Measurements from ENCODE around the gene XYLT1.
"Not testable (repeated sequence)": the region's sequence is repeated elsewhere in the genome, so short reads cannot be mapped to it uniquely, and the experiment has no call there.

Gene XYLT1

GRCh38 chr16:17414421-17414820 is 56.3 kb downstream of the XYLT1 start:
- no peak overlapping the region for H3K4me3 ChIP-seq (replicated peaks; ENCODE audit: low read depth, low read length)
- no peak for DNase-seq (ENCODE audit: extremely low read depth, low read depth)
- no peak for TF ChIP-seq CTCF (IDR thresholded peaks at IDR 0.05; ENCODE audit: low read depth, low read length, missing control alignments)

GRCh38 chr16:17413508-17413907 is 57.3 kb downstream of the XYLT1 start:
- TF ChIP-seq CTCF (IDR thresholded peaks at IDR 0.05; ENCODE audit: low read depth, low read length, missing control alignments) = no peak
- no peak for DNase-seq (ENCODE audit: extremely low read depth, low read depth)
- H3K4me3 ChIP-seq (replicated peaks; ENCODE audit: low read depth, low read length) = no peak overlapping the region

GRCh38 chr16:17412791-17413190 is 58.0 kb downstream of the XYLT1 start:
- TF ChIP-seq CTCF (IDR thresholded peaks at IDR 0.05; ENCODE audit: low read depth, low read length, missing control alignments) = no peak
- H3K4me3 ChIP-seq (replicated peaks; ENCODE audit: low read depth, low read length) = no peak overlapping the region
- no peak for DNase-seq (ENCODE audit: extremely low read depth, low read depth)

GRCh38 chr16:17412221-17412620 is 58.5 kb downstream of the XYLT1 start:
- TF ChIP-seq CTCF (IDR thresholded peaks at IDR 0.05; ENCODE audit: low read depth, low read length, missing control alignments) = no peak
- no peak for DNase-seq (ENCODE audit: extremely low read depth, low read depth)

GRCh38 chr16:17411263-17411662 is 59.5 kb downstream of the XYLT1 start:
- no peak for TF ChIP-seq CTCF (IDR thresholded peaks at IDR 0.05; ENCODE audit: low read depth, low read length, missing control alignments)
- H3K4me3 ChIP-seq (replicated peaks; ENCODE audit: low read depth, low read length) = no peak overlapping the region
- no peak for DNase-seq (ENCODE audit: extremely low read depth, low read depth)

More at GRCh38 chr16:17412221-17412620, 58.5 kb downstream of the XYLT1 start:
- no peak overlapping the region for H3K4me3 ChIP-seq (replicated peaks; ENCODE audit: low read depth, low read length)

GRCh38 chr16:17410316-17410715 is 60.4 kb downstream of the XYLT1 start:
- H3K4me3 ChIP-seq (replicated peaks; ENCODE audit: low read depth, low read length); DNase-seq (ENCODE audit: extremely low read depth, low read depth): not testable (repeated sequence)

GRCh38 chr16:17409894-17410293 is 60.9 kb downstream of the XYLT1 start:
- no peak for DNase-seq (ENCODE audit: extremely low read depth, low read depth)
- H3K4me3 ChIP-seq (replicated peaks; ENCODE audit: low read depth, low read length) = no peak overlapping the region
- no peak for TF ChIP-seq CTCF (IDR thresholded peaks at IDR 0.05; ENCODE audit: low read depth, low read length, missing control alignments)
